Measurements from ENCODE around the gene ADAM23.

GRCh38 chr2:206665251-206665650, 221.9 kb downstream of the ADAM23 start:
- TF ChIP-seq CTCF (IDR thresholded peaks at IDR 0.05) (no peak), POLR2A (IDR thresholded peaks at IDR 0.05) (no peak)

All from lower leg skin (tissue), 3 donors.